Activated B cell treated with CpG ODN at 0.5 μM for 24 hours (primary cell): ENCODE data around the gene NSUN7. TPM values are rescaled to one million over a fixed set of nuclear protein-coding genes. Genes with fewer than 3 reads are reported as not detected.
"Not testable (repeated sequence)": the region's sequence is repeated elsewhere in the genome, so short reads cannot be mapped to it uniquely, and the experiment has no call there.

Experiments
- ATAC-seq: fragments of 200-7000 bp; cut with Tn5 transposase; one replicate; pipeline ENCODE4 v1.10.0; 2021; ENCODE audit warnings: low read depth, mild to moderate bottlenecking, moderate library complexity
- CTCF ChIA-PET: fragments of 350-600 bp; sonication (Branson Sonifier 250); formaldehyde crosslinking; loops from one replicate; lab custom pipeline; 2021; ENCODE audit warnings: antibody characterized with exemption; lab: Charles Lee
- POLR2A ChIA-PET: fragments of 350-600 bp; sonication (Branson Sonifier 250); formaldehyde crosslinking; loops from one replicate; lab custom pipeline; 2021; ENCODE audit warnings: antibody characterized with exemption; lab: Charles Lee
- DNase-seq: peaks from one replicate; pipeline ENCODE4 v3.0.0; 2022
- H3K27ac Mint-ChIP-seq: one replicate; pipeline ENCODE4 v1.8.0; 2020; ENCODE audit warnings: mixed read lengths
- H3K27me3 Mint-ChIP-seq: one replicate; pipeline ENCODE4 v1.8.0; 2021; ENCODE audit warnings: mixed read lengths
- H3K36me3 Mint-ChIP-seq: one replicate; pipeline ENCODE4 v1.8.0; 2021; ENCODE audit warnings: low read depth, mixed read lengths
- H3K4me1 Mint-ChIP-seq: one replicate; pipeline ENCODE4 v1.8.0; 2021; ENCODE audit warnings: mixed read lengths
- H3K4me3 Mint-ChIP-seq: one replicate; pipeline ENCODE4 v1.8.0; 2020; ENCODE audit warnings: mild to moderate bottlenecking, mixed read lengths
- H3K9me3 Mint-ChIP-seq: one replicate; pipeline ENCODE4 v1.8.0; 2020; ENCODE audit warnings: mixed read lengths
- intact Hi-C: fragments of 100-400 bp; cut with micrococcal nuclease; formaldehyde crosslinking; loops from one replicate; pipeline ENCODE4 v1.15.1; 2024
- total RNA-seq: library from RNA; stranded (reverse); gene quantifications from 2 replicates; pipeline ENCODE4 v1.2.3, GENCODE V29; 2022
- TF ChIP-seq, protein P1 (sequence below): fragments of 200-600 bp; IDR thresholded peaks from one replicate; pipeline ENCODE4 v1.8.0; 2022; ENCODE audit warnings: antibody characterized with exemption, mild to moderate bottlenecking

NSUN7 gene
- total RNA-seq, 1 donor from 2014 or later = 1.6 TPM

DNA sequence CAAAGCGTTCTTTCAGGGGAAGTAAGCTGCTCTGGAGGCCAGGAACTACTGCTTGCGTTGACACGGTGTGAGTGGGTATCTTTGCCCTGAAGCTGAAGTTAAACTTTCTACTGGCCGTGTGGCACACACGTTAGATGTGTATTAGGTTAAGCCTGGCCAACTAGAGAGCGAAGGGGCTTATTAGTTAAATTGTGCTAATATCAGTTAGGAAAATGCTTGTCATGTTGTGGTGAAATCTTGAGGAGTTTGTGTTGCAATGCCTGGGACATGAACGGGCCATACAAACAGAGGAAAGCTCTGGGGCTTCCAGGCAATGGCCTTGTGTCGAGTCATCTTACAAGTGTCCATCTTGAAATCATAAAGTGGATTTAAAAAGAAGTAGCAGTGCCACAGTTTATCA, 62.6 kb downstream of the NSUN7 start:
- ChIA-PET POLR2A (no interaction called here), CTCF (no interaction called here)
- ATAC-seq = no peak

DNA sequence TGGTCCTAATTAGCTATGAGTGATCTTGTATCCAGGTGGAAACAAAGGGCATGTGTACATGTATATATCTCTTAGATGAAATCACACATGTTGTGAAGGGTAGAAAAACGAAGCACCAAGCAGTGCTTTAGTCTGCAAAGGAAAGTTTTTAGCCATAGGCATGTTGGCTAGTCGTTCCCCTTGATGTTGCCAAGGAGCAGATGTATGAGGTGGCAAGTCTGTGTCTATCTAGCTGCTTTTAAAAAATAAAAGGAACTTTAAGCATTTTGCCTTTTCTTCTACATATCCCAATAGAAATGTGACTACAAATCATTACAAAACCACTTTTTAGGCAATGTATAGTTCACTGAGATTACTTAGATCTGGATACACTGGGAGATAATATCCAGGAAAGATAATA, 63.1 kb downstream of the NSUN7 start:
- DNase-seq (no peak), ATAC-seq (no peak)
- Mint-ChIP-seq H3K27me3 (no peaks in the 10 kb centered on the region), H3K27ac (no peak overlapping the region), H3K4me1 (no peaks in the 10 kb centered on the region), H3K9me3 (no peaks in the 10 kb centered on the region), H3K36me3 (no peaks in the 10 kb centered on the region), H3K4me3 (no peak overlapping the region)
- CTCF ChIA-PET = no interaction called here
- TF ChIP-seq, protein P1, sequence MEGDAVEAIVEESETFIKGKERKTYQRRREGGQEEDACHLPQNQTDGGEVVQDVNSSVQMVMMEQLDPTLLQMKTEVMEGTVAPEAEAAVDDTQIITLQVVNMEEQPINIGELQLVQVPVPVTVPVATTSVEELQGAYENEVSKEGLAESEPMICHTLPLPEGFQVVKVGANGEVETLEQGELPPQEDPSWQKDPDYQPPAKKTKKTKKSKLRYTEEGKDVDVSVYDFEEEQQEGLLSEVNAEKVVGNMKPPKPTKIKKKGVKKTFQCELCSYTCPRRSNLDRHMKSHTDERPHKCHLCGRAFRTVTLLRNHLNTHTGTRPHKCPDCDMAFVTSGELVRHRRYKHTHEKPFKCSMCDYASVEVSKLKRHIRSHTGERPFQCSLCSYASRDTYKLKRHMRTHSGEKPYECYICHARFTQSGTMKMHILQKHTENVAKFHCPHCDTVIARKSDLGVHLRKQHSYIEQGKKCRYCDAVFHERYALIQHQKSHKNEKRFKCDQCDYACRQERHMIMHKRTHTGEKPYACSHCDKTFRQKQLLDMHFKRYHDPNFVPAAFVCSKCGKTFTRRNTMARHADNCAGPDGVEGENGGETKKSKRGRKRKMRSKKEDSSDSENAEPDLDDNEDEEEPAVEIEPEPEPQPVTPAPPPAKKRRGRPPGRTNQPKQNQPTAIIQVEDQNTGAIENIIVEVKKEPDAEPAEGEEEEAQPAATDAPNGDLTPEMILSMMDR = no peak
- intact Hi-C loops = no loop called here
- POLR2A ChIA-PET = interaction anchor here (0.6 kb wide), 1 partner anchor 1764 kb away, joined by 8 read pairs; no protein-coding TSS in a partner anchor

More for the DNA sequence above, 62.6 kb downstream of the NSUN7 start:
- TF ChIP-seq, protein P1 = no peak
- no peak for DNase-seq
- Mint-ChIP-seq H3K4me1 (no peaks in the 10 kb centered on the region), H3K27ac (no peak overlapping the region), H3K36me3 (no peaks in the 10 kb centered on the region), H3K4me3 (no peak overlapping the region), H3K27me3 (no peaks in the 10 kb centered on the region), H3K9me3 (no peaks in the 10 kb centered on the region)
- intact Hi-C loops = no loop called here

DNA sequence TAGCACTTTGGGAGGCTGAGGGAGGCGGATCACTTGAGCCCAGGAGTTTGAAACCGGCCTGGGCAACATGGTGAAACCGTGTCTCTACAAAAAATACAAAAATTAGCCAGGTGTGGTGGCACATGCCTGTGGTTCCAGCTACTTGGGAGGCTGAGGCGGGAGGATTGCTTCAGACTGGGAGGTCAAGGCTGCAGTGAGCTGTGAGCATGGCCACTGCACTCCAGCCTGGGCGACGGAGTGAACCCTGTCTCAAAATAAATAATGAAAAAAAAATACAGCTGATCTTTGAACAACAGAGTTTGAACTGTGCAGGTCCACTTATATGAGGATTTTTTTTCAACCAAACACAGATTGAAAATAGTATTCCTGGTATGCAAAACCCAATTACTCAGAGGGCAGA, 67.4 kb downstream of the NSUN7 start:
- H3K9me3 Mint-ChIP-seq, H3K4me3 Mint-ChIP-seq, H3K27ac Mint-ChIP-seq, POLR2A ChIA-PET, ATAC-seq, intact Hi-C loops, H3K4me1 Mint-ChIP-seq, H3K36me3 Mint-ChIP-seq, DNase-seq, H3K27me3 Mint-ChIP-seq, CTCF ChIA-PET: not testable (repeated sequence)

DNA sequence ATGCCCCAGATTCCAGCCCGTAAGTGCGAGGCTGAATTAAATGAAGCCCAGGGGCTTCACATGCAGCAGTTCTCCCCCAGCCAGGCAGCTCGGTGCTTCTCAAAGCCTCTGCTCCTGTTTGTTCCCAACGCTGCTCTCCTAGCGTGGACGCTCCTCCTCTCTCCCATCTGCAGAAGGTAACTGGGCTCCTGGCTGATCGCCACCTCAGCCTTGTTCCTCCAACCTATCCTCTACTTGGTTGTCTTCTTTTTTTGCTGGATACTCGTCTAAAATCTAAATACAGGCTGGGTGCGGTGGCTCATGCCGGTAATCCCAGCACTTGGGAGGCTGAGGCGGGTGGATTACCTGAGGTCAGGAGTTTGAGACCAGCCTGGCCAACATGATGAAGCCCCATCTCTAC, 70.3 kb downstream of the NSUN7 start:
- CTCF ChIA-PET = no interaction called here
- H3K9me3 Mint-ChIP-seq = no peaks in the 10 kb centered on the region
- intact Hi-C loops = no loop called here
- no peaks in the 10 kb centered on the region for H3K36me3 Mint-ChIP-seq
- no peak overlapping the region for H3K4me3 Mint-ChIP-seq
- no peak for DNase-seq
- peaks cover 6% of the 10 kb centered on the region for H3K4me1 Mint-ChIP-seq
- no peak for ATAC-seq
- H3K27ac Mint-ChIP-seq = no peak overlapping the region
- no peaks in the 10 kb centered on the region for H3K27me3 Mint-ChIP-seq
- TF ChIP-seq, protein P1 = no peak
- POLR2A ChIA-PET = no interaction called here

DNA sequence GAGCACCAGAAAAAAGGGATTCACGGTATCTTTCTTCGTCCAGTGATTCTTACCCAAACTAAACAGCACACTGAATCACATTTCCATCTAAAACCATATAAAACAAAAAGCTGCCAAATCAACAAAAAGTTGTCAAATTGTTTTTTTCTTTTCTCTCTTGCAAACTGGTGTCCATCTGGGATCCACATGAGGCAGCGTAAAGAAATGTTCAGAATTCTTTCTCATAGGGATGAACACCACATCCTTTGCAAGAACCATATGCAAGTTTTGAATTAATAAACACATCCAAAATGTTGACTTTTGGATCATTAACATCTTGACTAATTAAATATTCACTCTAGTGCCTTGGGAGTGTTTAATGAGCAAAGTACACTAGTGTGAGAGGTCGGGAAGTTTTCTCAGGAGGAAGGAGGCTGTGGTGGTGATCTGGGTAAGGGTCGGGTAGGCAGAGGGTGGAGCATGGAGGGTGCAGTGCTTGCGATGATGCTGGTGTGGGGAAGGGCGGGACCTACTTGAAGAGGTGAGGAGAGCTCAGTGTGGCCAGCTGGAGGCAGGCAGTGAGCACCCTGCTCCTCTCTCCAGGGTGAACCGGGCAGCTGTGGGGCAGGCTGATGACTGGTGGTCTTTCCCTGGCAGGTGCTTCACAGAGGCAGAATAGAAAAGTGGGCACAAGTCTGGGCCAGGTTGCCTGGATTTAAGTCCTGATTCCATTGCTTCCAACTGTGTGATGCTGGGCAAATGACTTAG, 72.8 kb downstream of the NSUN7 start:
- POLR2A ChIA-PET = interaction anchor here (0.5 to 0.6 kb wide), 2 partner anchors 12 to 74 kb away, joined by 3 to 4 read pairs; no protein-coding TSS in a partner anchor
- Mint-ChIP-seq H3K4me1 (peaks cover 6% of the 10 kb centered on the region), H3K27me3 (no peaks in the 10 kb centered on the region), H3K9me3 (no peaks in the 10 kb centered on the region), H3K27ac (no peak overlapping the region), H3K36me3 (no peaks in the 10 kb centered on the region), H3K4me3 (no peak overlapping the region)
- TF ChIP-seq, protein P1 = no peak
- no peak for DNase-seq
- ATAC-seq = no peak
- CTCF ChIA-PET = no interaction called here
- intact Hi-C loops = no loop called here
